Measurements from ENCODE around the gene MAPK13. TPM values are rescaled to one million over a fixed set of nuclear protein-coding genes. Genes with fewer than 3 reads are reported as not detected.

MAPK13 gene
- total and polyA plus RNA-seq, 2 experiments from 2014 or later: 2.9 to 6.6 TPM

DNA sequence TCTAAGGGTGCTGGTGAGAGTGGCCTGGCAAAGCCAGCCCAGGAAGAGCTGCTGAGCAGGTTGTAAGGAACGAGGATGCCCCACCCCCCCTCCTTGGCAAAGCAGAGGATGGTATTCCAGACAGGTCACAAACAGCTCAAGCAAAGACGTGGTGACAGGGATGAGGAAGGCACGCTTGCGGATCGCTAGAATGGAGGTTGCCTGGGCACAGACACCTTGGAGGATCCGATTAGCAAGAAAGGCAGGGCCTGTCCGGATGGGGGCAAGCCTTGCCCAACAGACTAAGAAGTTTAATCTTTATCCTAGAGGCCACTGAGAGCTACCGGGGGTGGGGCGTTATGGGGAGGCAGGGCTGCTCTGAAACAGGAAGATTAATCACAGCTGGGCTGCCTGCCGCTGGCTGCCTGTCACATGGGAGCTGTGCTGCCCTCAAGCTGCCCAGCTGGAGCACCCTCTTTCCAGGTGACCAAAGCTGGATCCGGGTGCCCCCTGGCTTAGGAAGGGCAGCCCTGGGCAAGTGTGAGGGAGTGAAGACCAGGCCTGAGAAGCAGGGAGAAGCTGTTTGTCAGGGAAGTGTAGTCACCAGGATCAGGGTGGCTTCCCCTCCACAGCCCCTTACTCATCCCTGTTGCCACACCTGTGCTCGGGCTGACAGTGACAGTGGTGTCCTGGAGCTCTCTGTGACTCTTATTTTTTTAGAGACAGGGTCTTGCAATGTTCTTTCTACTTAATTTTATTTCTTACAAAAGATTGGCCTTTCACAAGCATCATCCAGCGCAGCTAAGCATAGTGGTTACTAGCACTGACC, 9.1 kb upstream of the MAPK13 start:
- Histone ChIP-seq H3K4me3 (no peak overlapping the region), H3K27ac (no peak overlapping the region)
- DNase-seq: peak; percentile 69

DNA sequence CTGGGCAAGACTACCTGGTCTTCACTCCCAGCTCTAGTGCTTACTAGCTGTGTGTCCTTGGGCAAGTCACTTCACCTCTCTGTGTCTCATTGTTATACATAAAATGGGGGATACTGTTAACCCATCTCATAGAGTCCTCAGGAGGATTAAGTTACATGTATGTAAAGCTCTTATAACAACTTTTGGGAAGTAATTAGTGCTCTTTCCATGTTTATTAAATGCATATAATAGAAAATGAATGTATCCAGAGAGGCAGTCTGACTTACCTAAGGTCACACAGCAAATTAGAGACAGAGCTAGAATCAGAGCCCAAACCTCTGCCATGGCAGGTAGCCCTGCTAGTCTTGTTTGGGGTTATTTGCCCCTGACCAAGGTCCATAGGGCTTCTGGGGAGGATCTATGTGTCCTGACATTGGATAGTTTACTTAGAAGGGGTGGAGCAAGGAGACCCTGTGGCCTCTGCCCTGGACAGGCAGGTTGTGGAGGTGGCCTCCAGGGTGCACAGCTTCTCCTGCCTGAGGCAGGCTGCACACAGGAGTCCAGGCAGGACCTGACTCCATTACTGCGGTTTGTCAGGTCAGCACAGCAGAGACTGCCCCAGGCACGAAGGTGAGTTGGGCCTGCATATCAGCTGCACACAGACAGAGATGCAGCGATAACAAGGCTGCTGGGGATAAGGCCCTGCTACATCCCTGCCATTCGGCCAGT, 8.4 kb upstream of the MAPK13 start:
- no peaks in the 10 kb centered on the region for H3K9me3 ChIP-seq (ENCODE audit: low read depth)
- in situ Hi-C loops (cut with MboI): loop anchor here (10.0 kb wide), 1 partner anchor 243 kb away; no protein-coding TSS in a partner anchor
- no peak for DNase-seq

More for the DNA sequence above, 9.1 kb upstream of the MAPK13 start:
- WGBS, 2 experiments (ENCODE audit: low coverage in 1 of 2, low lambda C conversion rate in 2 of 2, missing lambda C conversion rate in 2 of 2): 30 to 38% methylated on average over 13 of the region's 13 CpGs
- H3K36me3 ChIP-seq (ENCODE audit: low read depth): no peaks in the 10 kb centered on the region
- H4K20me1 ChIP-seq (ENCODE audit: insufficient read depth): no peaks in the 10 kb centered on the region
- in situ Hi-C loops (cut with MboI): loop anchor here (10.0 kb wide), 1 partner anchor 244 kb away; no protein-coding TSS in a partner anchor
- no peaks in the 10 kb centered on the region for H3K79me2 ChIP-seq (ENCODE audit: insufficient read depth)
- H3K4me1 ChIP-seq (ENCODE audit: insufficient read depth): peaks cover 10% of the 10 kb centered on the region; the same call in 1 of the 2 replicates
- H3K4me2 ChIP-seq (ENCODE audit: unreplicated experiment): no peak overlapping the region
- H3K9me2 ChIP-seq (ENCODE audit: insufficient read depth): no peaks in the 10 kb centered on the region
- no peaks in the 10 kb centered on the region for H3K9me3 ChIP-seq (ENCODE audit: low read depth)
- H3K9ac ChIP-seq: no peak overlapping the region
- H3F3A ChIP-seq (ENCODE audit: insufficient read depth): peaks cover 14% of the 10 kb centered on the region; the same call in 1 of the 2 replicates
- no peak overlapping the region for H2AFZ ChIP-seq
- no peaks in the 10 kb centered on the region for H3K27me3 ChIP-seq (replicated peaks; ENCODE audit: insufficient read depth)
- no peak for TF ChIP-seq EZH2 (IDR thresholded peaks at IDR 0.05; ENCODE audit: insufficient read depth, poor library complexity, severe bottlenecking)

DNA sequence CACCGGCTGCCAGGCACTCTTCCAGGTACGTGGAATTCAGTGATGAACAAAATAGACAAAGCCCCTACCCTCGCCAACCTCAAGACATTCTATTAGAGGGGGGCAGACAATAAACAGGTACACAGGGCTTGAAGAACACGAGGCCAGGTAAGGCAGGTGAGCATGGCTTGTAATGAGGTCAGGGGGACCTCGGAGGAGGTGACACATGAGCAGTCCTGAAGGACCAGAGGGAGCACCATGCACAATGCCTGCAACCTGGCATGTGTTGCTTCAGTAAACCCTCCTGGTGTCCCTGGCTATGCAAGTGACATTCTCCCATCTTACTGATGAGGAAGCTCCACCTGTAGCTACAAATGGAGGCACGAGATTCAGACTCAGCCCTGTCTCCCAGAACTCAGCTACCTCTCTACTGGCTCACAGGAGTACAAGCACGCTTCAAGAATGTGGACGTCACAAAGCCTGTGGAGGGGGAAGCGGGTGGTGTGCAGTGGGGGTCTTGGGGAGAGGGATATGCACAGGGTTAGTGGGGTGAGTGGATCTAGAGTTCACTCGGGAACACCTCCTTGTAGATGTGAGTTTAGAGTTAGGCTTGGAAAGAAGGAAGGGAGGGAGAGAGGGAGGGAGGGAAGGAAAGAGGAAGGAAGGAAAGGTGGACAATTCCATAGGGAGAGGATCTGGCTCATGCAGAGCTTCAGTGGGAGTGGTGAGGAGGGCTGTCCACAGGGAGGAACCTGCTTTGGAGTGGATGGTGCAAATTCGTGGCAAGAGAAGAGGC, 7.6 kb upstream of the MAPK13 start:
- H3K9ac ChIP-seq: no peak overlapping the region
- WGBS, 2 experiments (ENCODE audit: low coverage in 1 of 2, low lambda C conversion rate in 2 of 2, missing lambda C conversion rate in 2 of 2): 73 to 75% methylated on average over 10 to 11 of the region's 11 CpGs
- in situ Hi-C loops (cut with MboI): loop anchor here (10.0 kb wide), 1 partner anchor 242 kb away; no protein-coding TSS in a partner anchor

More for the DNA sequence above, 8.4 kb upstream of the MAPK13 start:
- Histone ChIP-seq H3F3A (ENCODE audit: insufficient read depth) (peaks cover 17% of the 10 kb centered on the region; the same call in 1 of the 2 replicates), H3K9ac (no peak overlapping the region), H2AFZ (no peak overlapping the region), H3K4me3 (no peak overlapping the region), H3K9me2 (ENCODE audit: insufficient read depth) (no peaks in the 10 kb centered on the region), H4K20me1 (ENCODE audit: insufficient read depth) (no peaks in the 10 kb centered on the region), H3K4me2 (ENCODE audit: unreplicated experiment) (no peak overlapping the region), H3K27ac (no peak overlapping the region), H3K36me3 (ENCODE audit: low read depth) (no peaks in the 10 kb centered on the region), H3K79me2 (ENCODE audit: insufficient read depth) (no peaks in the 10 kb centered on the region), H3K4me1 (ENCODE audit: insufficient read depth) (peaks cover 17% of the 10 kb centered on the region), H3K27me3 (replicated peaks; ENCODE audit: insufficient read depth) (no peaks in the 10 kb centered on the region)
- WGBS, 2 experiments (ENCODE audit: low coverage in 1 of 2, low lambda C conversion rate in 2 of 2, missing lambda C conversion rate in 2 of 2): 74 to 82% methylated on average over 4 of the region's 4 CpGs
- TF ChIP-seq EZH2 (IDR thresholded peaks at IDR 0.05; ENCODE audit: insufficient read depth, poor library complexity, severe bottlenecking): no peak
- no peak for TF ChIP-seq EZH2phosphoT487 (IDR thresholded peaks at IDR 0.05; ENCODE audit: insufficient read depth, low read depth)

More for the DNA sequence above, 7.6 kb upstream of the MAPK13 start:
- DNase-seq: no peak
- Histone ChIP-seq H4K20me1 (ENCODE audit: insufficient read depth) (no peaks in the 10 kb centered on the region), H3K4me2 (ENCODE audit: unreplicated experiment) (no peak overlapping the region), H3K79me2 (ENCODE audit: insufficient read depth) (no peaks in the 10 kb centered on the region), H3K36me3 (ENCODE audit: low read depth) (no peaks in the 10 kb centered on the region), H2AFZ (no peak overlapping the region), H3F3A (ENCODE audit: insufficient read depth) (peaks cover 22% of the 10 kb centered on the region; the same call in 1 of the 2 replicates), H3K27me3 (replicated peaks; ENCODE audit: insufficient read depth) (no peaks in the 10 kb centered on the region), H3K4me1 (ENCODE audit: insufficient read depth) (peaks cover 25% of the 10 kb centered on the region), H3K9me2 (ENCODE audit: insufficient read depth) (no peaks in the 10 kb centered on the region), H3K4me3 (no peak overlapping the region), H3K27ac (no peak overlapping the region), H3K9me3 (ENCODE audit: low read depth) (no peaks in the 10 kb centered on the region)
- no peak for TF ChIP-seq EZH2 (IDR thresholded peaks at IDR 0.05; ENCODE audit: insufficient read depth, poor library complexity, severe bottlenecking)
- TF ChIP-seq EZH2phosphoT487 (IDR thresholded peaks at IDR 0.05; ENCODE audit: insufficient read depth, low read depth): no peak
